A673 (cell line): Measurements from ENCODE around the gene OBP2A. TPM values are rescaled to one million over a fixed set of nuclear protein-coding genes. Genes with fewer than 3 reads are reported as not detected.

ENCODE experiments used
- BruUV-seq: library from RNA; stranded (reverse); fragments of 400-500 nt; replicated peaks from 2 replicates; lab custom pipeline; 2021; lab: Mats Ljungman, UMichigan
- CTCF ChIA-PET: fragments of 300-600 bp; sonication (Branson Sonifier 250); formaldehyde crosslinking; loops from one replicate; lab custom pipeline; 2022; ENCODE audit warnings: antibody characterized with exemption; lab: Charles Lee
- POLR2A ChIA-PET: fragments of 300-600 bp; sonication (Branson Sonifier 250); formaldehyde crosslinking; loops from one replicate; lab custom pipeline; 2022; ENCODE audit warnings: antibody characterized with exemption; ENCODE audit not compliant: low non-redundant PET; lab: Charles Lee
- DNase-seq: peaks from one replicate; pipeline ENCODE4 v3.0.0-alpha.2; 2015; ENCODE audit warnings: low spot score
- H3K27ac ChIP-seq: fragments of 200-600 bp; sonication (generic); 2 replicates; pipeline ENCODE4 v1.5.1; 2016; ENCODE audit warnings: mixed run types, low read depth, mild to moderate bottlenecking, mixed read lengths, antibody characterized with exemption, low read length; ENCODE audit not compliant: poor library complexity, severe bottlenecking
- H3K27me3 ChIP-seq: fragments of 200-600 bp; sonication (generic); replicated peaks from 2 replicates; pipeline ENCODE4 v1.6.1; 2017; ENCODE audit warnings: mixed run types, low read depth, mild to moderate bottlenecking, mixed read lengths, antibody characterized with exemption, low read length; ENCODE audit not compliant: insufficient read depth, poor library complexity
- H3K36me3 ChIP-seq: fragments of 200-600 bp; sonication (generic); 2 replicates; pipeline ENCODE4 v1.6.1; 2016; ENCODE audit warnings: mixed run types, mild to moderate bottlenecking, mixed read lengths, antibody characterized with exemption, low read length; ENCODE audit not compliant: insufficient read depth, poor library complexity, severe bottlenecking
- H3K4me1 ChIP-seq: fragments of 200-600 bp; sonication (generic); 2 replicates; pipeline ENCODE4 v1.6.1; 2017; ENCODE audit warnings: mixed run types, mild to moderate bottlenecking, mixed read lengths, antibody characterized with exemption, low read length; ENCODE audit not compliant: insufficient read depth, poor library complexity, severe bottlenecking
- H3K4me3 ChIP-seq: fragments of 200-600 bp; sonication (generic); 2 replicates; pipeline ENCODE4 v1.5.1; 2016; ENCODE audit warnings: low read depth, mixed run types, mild to moderate bottlenecking, mixed read lengths, low read length; ENCODE audit not compliant: poor library complexity, severe bottlenecking
- H3K9me3 ChIP-seq: fragments of 200-600 bp; sonication (generic); 2 replicates; pipeline ENCODE4 v1.6.1; 2016; ENCODE audit warnings: mixed run types, low read depth, mild to moderate bottlenecking, mixed read lengths, antibody characterized with exemption, low read length; ENCODE audit not compliant: poor library complexity, severe bottlenecking
- CTCF ChIP-seq: fragments of 300-800, 200-600 bp; sonication (generic); conservative IDR thresholded peaks from 2 replicates; pipeline ENCODE4 v1.5.1; 2017; ENCODE audit warnings: low read depth, mild to moderate bottlenecking, antibody characterized with exemption, low read length, moderate library complexity, mixed read lengths
- EZH2 ChIP-seq: fragments of 200-600 bp; sonication (generic); IDR thresholded peaks from 2 replicates; pipeline ENCODE4 v1.6.1; 2017; ENCODE audit warnings: borderline replicate concordance, low read depth, mild to moderate bottlenecking, mixed read lengths, antibody characterized with exemption, low read length; ENCODE audit not compliant: poor library complexity, severe bottlenecking
- intact Hi-C: fragments of 100-400 bp; cut with micrococcal nuclease; formaldehyde crosslinking; loops from one replicate; pipeline ENCODE4 v1.10.0; 2022; ENCODE audit not compliant: unreplicated experiment
- total RNA-seq: library from RNA; stranded (reverse); gene quantifications from 2 replicates; pipeline ENCODE4 v1.2.3, GENCODE V29; 2021

The OBP2A gene
- total RNA-seq, 1 experiment from 2014 or later, result not detected

- Histone ChIP-seq H3K4me3 (peak overlapping the region; percentile 100), H3K4me1 (peaks cover 12% of the 10 kb centered on the region), H3K27ac (no peak overlapping the region), H3K27me3 (no peaks in the 10 kb centered on the region), H3K36me3 (peaks cover 37% of the 10 kb centered on the region), H3K9me3 (no peaks in the 10 kb centered on the region)
- TF ChIP-seq EZH2, result no peak
- ChIA-PET CTCF (no interaction called here), POLR2A (no interaction called here)
- no peak for DNase-seq
- BruUV-seq, result no TSS peak
- intact Hi-C loops, result no loop called here
Measured at GRCh38 chr9:135502168-135502872, 43.6 kb upstream of the OBP2A start.

- H3K36me3 ChIP-seq, result peaks cover 37% of the 10 kb centered on the region
- no peaks in the 10 kb centered on the region for H3K27me3 ChIP-seq
- no TSS peak for BruUV-seq
- intact Hi-C loops, result no loop called here
- no peak for DNase-seq
- H3K27ac ChIP-seq, result no peak overlapping the region
- no peaks in the 10 kb centered on the region for H3K9me3 ChIP-seq
- POLR2A ChIA-PET, result no interaction called here
- CTCF ChIA-PET, result no interaction called here
- TF ChIP-seq CTCF (no peak), EZH2 (no peak)
- H3K4me3 ChIP-seq, result no peak overlapping the region
- H3K4me1 ChIP-seq, result peaks cover 12% of the 10 kb centered on the region
Measured at GRCh38 chr9:135502873-135503321, 43.0 kb upstream of the OBP2A start.

- no TSS peak for BruUV-seq
- no peaks in the 10 kb centered on the region for H3K27me3 ChIP-seq
- intact Hi-C loops, result no loop called here
- peaks cover 12% of the 10 kb centered on the region for H3K4me1 ChIP-seq
- no peaks in the 10 kb centered on the region for H3K9me3 ChIP-seq
- ChIA-PET POLR2A (no interaction called here), CTCF (interaction anchor here (0.5 kb wide), 1 partner anchor 100 kb away, joined by 4 read pairs; no protein-coding TSS in a partner anchor)
- H3K27ac ChIP-seq, result no peak overlapping the region
- DNase-seq, result no peak
- no peak overlapping the region for H3K4me3 ChIP-seq
- TF ChIP-seq EZH2 (no peak), CTCF (no peak)
- peaks cover 37% of the 10 kb centered on the region for H3K36me3 ChIP-seq
Measured at GRCh38 chr9:135503371-135504261, 42.3 kb upstream of the OBP2A start.
